ENCODE measurements around the gene NUP43. TPM values are rescaled to one million over a fixed set of nuclear protein-coding genes. Genes with fewer than 3 reads are reported as not detected.

Gene NUP43
- total and polyA plus RNA-seq, 10 of the 15 experiments (the other 5 are each of a cell fraction or from before 2014, with no cell fraction given) = 8.9 to 54.2 (median 27.7) TPM

- TF ChIP-seq CEBPZ (IDR thresholded peaks at IDR 0.05; ENCODE audit: low read depth, low read length) = no peak
- TF ChIP-seq BHLHE40 (IDR thresholded peaks at IDR 0.05; ENCODE audit: borderline replicate concordance in 1 of 2, low read depth in 2 of 2, low read length in 1 of 2) = peak in 1 of 2 experiments; percentile 12; a peak in 1 of 4 replicates
- TF ChIP-seq ZNF207 (IDR thresholded peaks at IDR 0.05; ENCODE audit: borderline replicate concordance) = peak; percentile 55; the same call in 1 of the 2 replicates
- TF ChIP-seq IKZF1 (conservative IDR thresholded peaks at IDR 0.05) = peak; percentile 68
- TF ChIP-seq EP300 (IDR thresholded peaks at IDR 0.05; ENCODE audit: borderline replicate concordance in 1 of 2, control insufficient read depth in 1 of 2, low read depth in 2 of 2, low read length in 2 of 2) = no peak
- TF ChIP-seq SRF (IDR thresholded peaks at IDR 0.05; ENCODE audit: low read depth in 2 of 2, low read length in 2 of 2) = 0 out of 4 replicates have a peak, but pooled peaks of 1 of the 2 experiments have one; percentile 11
- TF ChIP-seq POLR2AphosphoS2 (IDR thresholded peaks at IDR 0.05; ENCODE audit: low read depth, low read length) = peak; percentile 84; the same call in 1 of the 2 replicates
- TF ChIP-seq TAF1 (IDR thresholded peaks at IDR 0.05; ENCODE audit: borderline replicate concordance, low read depth, low read length) = peak; percentile 60; the same call in 1 of the 2 replicates
- peak; percentile 93 for TF ChIP-seq NKRF (conservative IDR thresholded peaks at IDR 0.05)
- no peak for TF ChIP-seq ATF7 (IDR thresholded peaks at IDR 0.05; ENCODE audit: low read depth)
- no peak for TF ChIP-seq FOXK2 (IDR thresholded peaks at IDR 0.05)
- 0 out of 2 replicates have a peak, but pooled peaks have one; percentile 17 for TF ChIP-seq BACH1 (IDR thresholded peaks at IDR 0.05; ENCODE audit: borderline replicate concordance)
Observed at GRCh38 chr6:149749594-149750135, 3.3 kb upstream of the NUP43 start, which contains the start of gene PCMT1 (continued).

Data from GM12878 (cell line).